Femur (tissue), 1 donor: ENCODE data around the gene LPP.

ENCODE experiments used
- DNase-seq: peaks from one replicate; pipeline ENCODE4 v3.0.0-alpha.2; 2017

LPP gene

GRCh38 chr3:188663839-188664238 is 509.9 kb downstream of the LPP start:
- DNase-seq = no peak

GRCh38 chr3:188664795-188665194 is 510.8 kb downstream of the LPP start:
- no peak for DNase-seq

GRCh38 chr3:188667926-188668325 is 514.0 kb downstream of the LPP start:
- DNase-seq = no peak

GRCh38 chr3:188670446-188670845 is 516.5 kb downstream of the LPP start:
- DNase-seq = no peak

GRCh38 chr3:188671971-188672370 is 518.0 kb downstream of the LPP start:
- DNase-seq = no peak

- DNase-seq = no peak
Measured at GRCh38 chr3:188672840-188673239, 518.9 kb downstream of the LPP start.

- no peak for DNase-seq
Measured at GRCh38 chr3:188673646-188674186, 519.8 kb downstream of the LPP start.

GRCh38 chr3:188674595-188674994 is 520.6 kb downstream of the LPP start:
- DNase-seq = no peak

- no peak for DNase-seq
Measured at GRCh38 chr3:188677344-188677743, 523.4 kb downstream of the LPP start.

GRCh38 chr3:188680189-188680588 is 526.2 kb downstream of the LPP start:
- no peak for DNase-seq

GRCh38 chr3:188680605-188681004 is 526.6 kb downstream of the LPP start:
- DNase-seq = no peak

- DNase-seq = no peak
Measured at GRCh38 chr3:188682316-188682715, 528.4 kb downstream of the LPP start.

GRCh38 chr3:188683032-188683521 is 529.1 kb downstream of the LPP start:
- no peak for DNase-seq

GRCh38 chr3:188684276-188684675 is 530.3 kb downstream of the LPP start:
- no peak for DNase-seq

GRCh38 chr3:188685789-188686188 is 531.8 kb downstream of the LPP start:
- no peak for DNase-seq

GRCh38 chr3:188686324-188686723 is 532.4 kb downstream of the LPP start:
- no peak for DNase-seq

GRCh38 chr3:188687389-188687788 is 533.4 kb downstream of the LPP start:
- no peak for DNase-seq

- DNase-seq = no peak
Measured at GRCh38 chr3:188689101-188689574, 535.2 kb downstream of the LPP start.

- DNase-seq = no peak
Measured at GRCh38 chr3:188690064-188690463, 536.1 kb downstream of the LPP start.

GRCh38 chr3:188691004-188691403 is 537.0 kb downstream of the LPP start:
- DNase-seq = no peak

- no peak for DNase-seq
Measured at GRCh38 chr3:188691665-188692064, 537.7 kb downstream of the LPP start.

GRCh38 chr3:188692700-188693099 is 538.7 kb downstream of the LPP start:
- DNase-seq = no peak

- DNase-seq = no peak
Measured at GRCh38 chr3:188693435-188693834, 539.5 kb downstream of the LPP start.

GRCh38 chr3:188695241-188695640 is 541.3 kb downstream of the LPP start:
- DNase-seq = no peak

GRCh38 chr3:188697127-188697526 is 543.2 kb downstream of the LPP start:
- DNase-seq = no peak
